Caco-2 (cell line): ENCODE measurements around the gene SAMD10. TPM values are rescaled to one million over a fixed set of nuclear protein-coding genes. Genes with fewer than 3 reads are reported as not detected.

Experiments used
- BruUV-seq: library from RNA; stranded (reverse); fragments of 400-500 nt; replicated peaks from 2 replicates; lab custom pipeline; 2021; lab: Mats Ljungman, UMichigan
- CTCF ChIA-PET: fragments of 300-600 bp; sonication (Branson Sonifier 250); formaldehyde crosslinking; loops from one replicate; lab custom pipeline; 2022; ENCODE audit warnings: antibody characterized with exemption; lab: Charles Lee
- POLR2A ChIA-PET: fragments of 300-600 bp; sonication (Branson Sonifier 250); formaldehyde crosslinking; loops from one replicate; lab custom pipeline; 2022; ENCODE audit warnings: antibody characterized with exemption; lab: Charles Lee
- DNase-seq, 2 experiments: peaks; one replicate each; pipeline versions ENCODE4 v3.0.0 to v3.0.0-alpha.2; 2020 to 2022
- H3K27me3 ChIP-seq: replicated peaks from 2 replicates; pipeline ENCODE4 v1.6.0; 2011; ENCODE audit warnings: low read length; ENCODE audit not compliant: control insufficient read depth, insufficient read depth
- H3K36me3 ChIP-seq: 2 replicates; pipeline ENCODE4 v1.5.1; 2011; ENCODE audit warnings: low read length; ENCODE audit not compliant: control insufficient read depth, insufficient read depth
- H3K4me1 ChIP-seq: fragments of 250-450 bp; sonication (Bioruptor Pico); 2 replicates; pipeline ENCODE4 v1.5.1; 2020; ENCODE audit warnings: mild to moderate bottlenecking
- H3K4me3 ChIP-seq: 2 replicates; pipeline ENCODE4 v1.5.1; 2011; ENCODE audit warnings: low read depth, mild to moderate bottlenecking, control low read depth, low read length
- H3K9me3 ChIP-seq: fragments of 250-450 bp; sonication (Bioruptor Pico); 2 replicates; pipeline ENCODE4 v1.5.1; 2020; ENCODE audit warnings: mild to moderate bottlenecking, moderate library complexity
- H3K27ac Mint-ChIP-seq: one replicate; pipeline ENCODE4 v1.8.0; 2022; ENCODE audit warnings: mixed read lengths; ENCODE audit not compliant: unreplicated experiment
- H3K27me3 Mint-ChIP-seq: one replicate; pipeline ENCODE4 v1.8.0; 2022; ENCODE audit warnings: mixed read lengths; ENCODE audit not compliant: insufficient read depth, unreplicated experiment
- H3K36me3 Mint-ChIP-seq: one replicate; pipeline ENCODE4 v1.8.0; 2022; ENCODE audit warnings: mild to moderate bottlenecking, mixed read lengths; ENCODE audit not compliant: insufficient read depth, unreplicated experiment
- H3K4me1 Mint-ChIP-seq: one replicate; pipeline ENCODE4 v1.8.0; 2022; ENCODE audit warnings: low read depth, mixed read lengths; ENCODE audit not compliant: unreplicated experiment
- H3K4me3 Mint-ChIP-seq: one replicate; pipeline ENCODE4 v1.8.0; 2022; ENCODE audit warnings: mild to moderate bottlenecking, moderate library complexity, mixed read lengths; ENCODE audit not compliant: unreplicated experiment
- H3K9me3 Mint-ChIP-seq: one replicate; pipeline ENCODE4 v1.8.0; 2022; ENCODE audit warnings: mixed read lengths; ENCODE audit not compliant: unreplicated experiment
- intact Hi-C: fragments of 100-400 bp; cut with micrococcal nuclease; formaldehyde crosslinking; loops from one replicate; pipeline ENCODE4 v1.10.0; 2022; ENCODE audit not compliant: unreplicated experiment
- total RNA-seq: library from RNA; stranded (reverse); gene quantifications from 2 replicates; pipeline ENCODE4 v1.2.3, GENCODE V29; 2022
- TF ChIP-seq, protein P1 (sequence below), 2 experiments: fragments of 200-600 bp in 1 of 2; IDR thresholded peaks; 1 replicate in 1 of 2; 2 replicates in 1 of 2; pipeline versions ENCODE4 v1.5.1 to v1.8.0; 2011 to 2022; ENCODE audit warnings: antibody characterized with exemption in 1 of 2, control low read depth in 1 of 2, inconsistent platforms in 1 of 2, low read depth in 1 of 2, low read length in 1 of 2, mild to moderate bottlenecking in 1 of 2, moderate library complexity in 1 of 2; ENCODE audit not compliant: insufficient read depth in 1 of 2, severe bottlenecking in 1 of 2, unreplicated experiment in 1 of 2

SAMD10 gene
- total RNA-seq, 1 experiment from 2014 or later = 13.6 TPM

DNA sequence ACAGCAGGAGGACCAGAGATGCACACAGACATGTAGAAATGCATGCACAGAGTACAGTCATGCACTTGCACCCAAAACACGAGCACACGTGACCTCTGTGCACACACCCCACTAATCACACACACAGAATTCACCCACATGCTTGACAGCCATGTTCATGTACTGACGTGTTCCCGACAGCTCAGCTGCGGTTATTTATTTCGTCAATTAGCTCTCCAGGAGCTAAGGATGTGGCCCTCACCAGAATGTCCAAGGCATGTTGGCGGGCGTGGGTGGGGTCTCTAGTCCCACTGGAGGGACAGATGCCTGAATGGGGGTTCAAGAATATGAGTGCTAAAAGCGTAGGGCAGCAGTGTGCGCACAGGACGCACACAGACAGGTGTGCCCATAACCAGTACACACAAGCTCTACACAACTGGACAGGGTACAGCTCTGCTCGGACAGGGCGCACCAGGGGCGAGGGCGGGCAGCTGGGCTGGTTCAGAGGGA, 919 bp upstream of the SAMD10 start:
- intact Hi-C loops = loop anchor here (2.0 kb wide), 1 partner anchor 82 kb away; the partner anchor contains the start of gene TCEA2

DNA sequence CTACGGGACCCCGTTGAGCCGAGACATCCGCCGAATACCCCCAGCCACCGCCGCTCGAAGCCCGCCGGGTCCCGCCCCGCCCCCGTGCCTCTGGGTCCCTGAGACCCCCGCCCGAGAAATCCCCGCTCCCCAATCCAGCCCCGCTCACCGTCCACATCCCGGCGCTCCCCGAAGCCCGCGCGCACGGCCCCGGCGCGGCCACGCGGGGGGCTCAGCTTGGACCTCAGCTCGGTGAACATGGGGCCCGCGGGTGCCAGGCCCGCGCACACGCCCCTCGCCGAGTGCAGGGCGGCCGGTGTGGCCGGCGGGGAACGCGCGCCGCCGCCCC, 249 bp downstream of the SAMD10 start:
- Mint-ChIP-seq H3K36me3 (peaks cover 54% of the 10 kb centered on the region), H3K27ac (peak overlapping the region; percentile 33)
- POLR2A ChIA-PET = interaction anchor here (1.1 to 2.9 kb wide), 5 partner anchors 22 to 458 kb away, joined by 4 to 26 read pairs (median 17); partner anchors contain the start of genes PPDPF, TCEA2, TPD52L2 and UCKL1

More for the DNA sequence above, 919 bp upstream of the SAMD10 start:
- H3K36me3 ChIP-seq = peaks cover 11% of the 10 kb centered on the region; the same call in 1 of the 2 replicates
- no peak for DNase-seq
- Mint-ChIP-seq H3K27ac (peak overlapping the region; percentile 65), H3K27me3 (no peaks in the 10 kb centered on the region), H3K9me3 (no peaks in the 10 kb centered on the region), H3K4me3 (peak overlapping the region; percentile 90), H3K4me1 (peaks cover 30% of the 10 kb centered on the region), H3K36me3 (peaks cover 64% of the 10 kb centered on the region)
- H3K4me1 ChIP-seq = peaks cover 31% of the 10 kb centered on the region
- TF ChIP-seq, protein P1, sequence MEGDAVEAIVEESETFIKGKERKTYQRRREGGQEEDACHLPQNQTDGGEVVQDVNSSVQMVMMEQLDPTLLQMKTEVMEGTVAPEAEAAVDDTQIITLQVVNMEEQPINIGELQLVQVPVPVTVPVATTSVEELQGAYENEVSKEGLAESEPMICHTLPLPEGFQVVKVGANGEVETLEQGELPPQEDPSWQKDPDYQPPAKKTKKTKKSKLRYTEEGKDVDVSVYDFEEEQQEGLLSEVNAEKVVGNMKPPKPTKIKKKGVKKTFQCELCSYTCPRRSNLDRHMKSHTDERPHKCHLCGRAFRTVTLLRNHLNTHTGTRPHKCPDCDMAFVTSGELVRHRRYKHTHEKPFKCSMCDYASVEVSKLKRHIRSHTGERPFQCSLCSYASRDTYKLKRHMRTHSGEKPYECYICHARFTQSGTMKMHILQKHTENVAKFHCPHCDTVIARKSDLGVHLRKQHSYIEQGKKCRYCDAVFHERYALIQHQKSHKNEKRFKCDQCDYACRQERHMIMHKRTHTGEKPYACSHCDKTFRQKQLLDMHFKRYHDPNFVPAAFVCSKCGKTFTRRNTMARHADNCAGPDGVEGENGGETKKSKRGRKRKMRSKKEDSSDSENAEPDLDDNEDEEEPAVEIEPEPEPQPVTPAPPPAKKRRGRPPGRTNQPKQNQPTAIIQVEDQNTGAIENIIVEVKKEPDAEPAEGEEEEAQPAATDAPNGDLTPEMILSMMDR (IDR thresholded peaks at IDR 0.05; ENCODE audit: insufficient read depth in 1 of 2, low read depth in 1 of 2, low read length in 1 of 2, severe bottlenecking in 1 of 2, unreplicated experiment in 1 of 2) = no peak
- CTCF ChIA-PET = interaction anchor here (0.5 to 5.2 kb wide), 39 partner anchors 11 to 1183 kb away, joined by 3 to 139 read pairs (median 5); partner anchors contain the start of genes ARFRP1, C20orf204, DNAJC5 and LKAAEAR1
- H3K9me3 ChIP-seq = no peaks in the 10 kb centered on the region
- no TSS peak for BruUV-seq
- POLR2A ChIA-PET = interaction anchor here (0.6 to 2.9 kb wide), 13 partner anchors 24 to 459 kb away, joined by 3 to 26 read pairs (median 4); partner anchors contain the start of genes OPRL1, PPDPF, TCEA2 and TPD52L2
- no peaks in the 10 kb centered on the region for H3K27me3 ChIP-seq
- peak overlapping the region; percentile 58 for H3K4me3 ChIP-seq

More for the DNA sequence above, 249 bp downstream of the SAMD10 start:
- Histone ChIP-seq H3K27me3 (no peaks in the 10 kb centered on the region), H3K36me3 (peaks cover 6% of the 10 kb centered on the region; the same call in 1 of the 2 replicates), H3K4me3 (peak overlapping the region; percentile 58), H3K4me1 (peaks cover 31% of the 10 kb centered on the region), H3K9me3 (no peaks in the 10 kb centered on the region)
- peak overlapping the region; percentile 90 for H3K4me3 Mint-ChIP-seq
- peaks cover 30% of the 10 kb centered on the region for H3K4me1 Mint-ChIP-seq
- CTCF ChIA-PET = interaction anchor here (0.5 to 5.2 kb wide), 12 partner anchors 12 to 362 kb away, joined by 3 to 139 read pairs (median 6); partner anchors contain the start of genes ARFRP1, LKAAEAR1, TCEA2 and UCKL1
- no peaks in the 10 kb centered on the region for H3K27me3 Mint-ChIP-seq
- no peaks in the 10 kb centered on the region for H3K9me3 Mint-ChIP-seq
- intact Hi-C loops = loop anchor here (2.0 to 10.0 kb wide), 2 partner anchors 78 to 194 kb away; no protein-coding TSS in a partner anchor
- no TSS peak for BruUV-seq
- TF ChIP-seq, protein P1 (IDR thresholded peaks at IDR 0.05; ENCODE audit: insufficient read depth in 1 of 2, low read depth in 1 of 2, low read length in 1 of 2, severe bottlenecking in 1 of 2, unreplicated experiment in 1 of 2) = no peak
- no peak for DNase-seq
